Renal pelvis (tissue), 4 donors: ENCODE measurements around the gene PRDM2. TPM values are rescaled to one million over a fixed set of nuclear protein-coding genes. Genes with fewer than 3 reads are reported as not detected.

Experiments
- DNase-seq: peaks from one replicate; pipeline ENCODE4 v3.0.0-alpha.2; 2013
- polyA plus RNA-seq, 3 donors: library from polyadenylated mRNA; unstranded; fragments of 120-200 nt; gene quantifications; one replicate each; pipeline ENCODE4 v1.2.1, GENCODE V29; 2013; ENCODE audit not compliant: insufficient read length in 3 of 3

Gene PRDM2
- polyA plus RNA-seq, 3 donors, result 35.3 to 36.9 (median 36.4) TPM

DNA sequence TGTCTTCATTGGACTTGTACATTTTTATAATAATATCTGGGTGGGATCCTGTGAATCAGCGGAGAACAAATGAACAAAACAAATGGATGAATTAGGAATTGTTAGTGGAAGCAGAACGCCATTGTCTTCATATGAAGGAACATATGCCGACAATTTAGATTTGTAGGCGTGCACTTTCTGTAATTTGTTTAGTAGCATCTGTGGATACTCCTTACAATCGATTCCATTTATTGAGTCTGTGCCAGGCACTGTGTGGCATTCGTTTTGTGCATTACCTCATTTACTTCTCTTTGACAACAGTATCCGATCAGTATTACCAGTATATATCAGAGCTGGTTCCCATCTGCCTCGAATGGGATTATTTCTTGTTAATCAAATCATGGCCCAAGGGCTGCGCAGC, 61.9 kb downstream of the PRDM2 start:
- no peak for DNase-seq

DNA sequence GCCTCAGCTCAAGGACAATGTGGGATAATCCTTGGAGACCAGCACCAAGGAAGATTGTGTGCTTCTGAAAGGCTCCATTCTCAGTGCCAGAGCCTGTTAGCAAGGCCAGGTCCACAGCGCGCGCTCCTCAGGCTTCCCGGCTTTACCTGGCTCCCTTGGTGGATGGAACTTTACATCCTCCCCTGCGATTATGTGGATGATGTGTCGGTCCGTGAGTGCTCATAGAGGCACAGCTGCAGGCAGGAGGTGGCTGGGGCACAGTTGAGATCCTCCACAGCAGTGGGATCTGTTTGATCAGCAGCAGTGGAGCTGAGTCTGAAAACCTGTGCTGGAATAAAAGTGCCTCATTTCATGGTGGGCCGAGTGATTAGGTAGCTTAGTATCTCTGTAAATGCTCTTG, 62.7 kb downstream of the PRDM2 start:
- DNase-seq, result no peak

DNA sequence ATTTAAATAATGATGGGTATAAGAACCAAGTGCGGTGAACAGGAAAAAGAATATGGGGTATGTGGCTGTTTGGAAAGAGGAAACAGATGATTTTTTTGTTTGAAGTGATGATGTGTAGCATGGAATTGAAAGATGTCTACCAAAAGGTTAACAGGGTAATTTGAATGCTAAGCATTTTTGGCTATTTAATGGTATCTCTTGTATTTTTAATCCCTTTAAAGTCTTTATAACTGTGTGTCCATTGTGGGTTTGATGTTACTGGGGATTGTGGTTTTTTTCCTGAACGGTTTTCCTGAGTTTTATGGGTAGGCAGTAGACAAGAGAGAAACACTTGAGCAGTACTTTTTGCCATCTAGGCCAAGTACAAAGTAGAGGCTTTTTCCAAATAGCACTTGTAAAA, 63.2 kb downstream of the PRDM2 start:
- no peak for DNase-seq

DNA sequence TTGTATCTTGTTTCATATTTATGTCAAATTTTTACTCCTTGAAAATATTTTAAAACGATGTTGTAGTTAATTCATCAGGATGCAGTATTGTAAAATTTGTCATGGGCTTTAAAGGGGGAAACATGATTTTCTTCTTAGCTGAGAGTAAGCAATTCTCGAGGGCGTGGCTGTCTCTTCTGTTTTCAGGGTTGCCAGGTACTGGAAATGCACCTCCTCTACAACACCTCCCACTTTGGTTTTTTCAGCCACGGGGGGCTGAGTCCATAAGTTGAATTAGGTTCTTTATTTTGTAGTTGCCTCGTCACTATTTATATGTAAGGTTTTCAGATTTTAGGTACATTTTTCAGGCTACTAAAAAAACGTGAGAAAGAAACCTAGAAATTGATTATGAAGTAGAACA, 64.0 kb downstream of the PRDM2 start:
- no peak for DNase-seq

DNA sequence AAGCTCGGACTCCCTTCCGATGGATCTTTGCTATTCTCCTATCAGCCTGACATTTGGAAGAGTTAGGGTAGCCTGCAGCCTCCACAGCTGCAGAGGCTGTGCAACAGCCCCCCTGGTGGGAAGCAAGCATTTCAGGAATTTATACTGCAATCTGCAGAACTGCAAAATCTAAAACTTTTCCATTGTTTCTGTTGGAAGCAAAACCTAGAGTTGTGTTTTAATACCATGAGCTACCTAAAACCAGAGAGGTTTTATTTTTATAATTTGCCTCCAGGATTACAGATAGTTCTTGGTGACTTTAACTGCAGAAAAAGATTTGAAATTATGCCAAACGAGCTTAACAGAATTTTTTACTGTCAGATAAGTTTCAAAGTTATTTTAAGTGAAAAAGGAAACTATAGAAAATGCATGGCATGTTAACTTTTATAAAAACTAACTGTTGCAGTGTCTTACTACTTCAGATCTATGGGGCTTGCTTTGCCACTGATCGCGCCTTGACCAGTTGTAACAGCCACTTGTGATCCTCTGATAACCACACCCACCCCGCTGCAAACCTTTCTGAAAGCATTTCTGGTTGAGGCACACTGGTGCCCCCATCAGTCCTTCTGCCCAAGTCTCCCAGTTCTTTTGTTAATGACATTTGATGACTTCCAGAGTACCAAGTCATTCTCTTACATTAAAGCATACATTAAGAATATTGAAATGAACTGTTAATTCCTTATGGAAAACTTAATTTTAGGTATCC, 64.8 kb downstream of the PRDM2 start:
- DNase-seq, result no peak

DNA sequence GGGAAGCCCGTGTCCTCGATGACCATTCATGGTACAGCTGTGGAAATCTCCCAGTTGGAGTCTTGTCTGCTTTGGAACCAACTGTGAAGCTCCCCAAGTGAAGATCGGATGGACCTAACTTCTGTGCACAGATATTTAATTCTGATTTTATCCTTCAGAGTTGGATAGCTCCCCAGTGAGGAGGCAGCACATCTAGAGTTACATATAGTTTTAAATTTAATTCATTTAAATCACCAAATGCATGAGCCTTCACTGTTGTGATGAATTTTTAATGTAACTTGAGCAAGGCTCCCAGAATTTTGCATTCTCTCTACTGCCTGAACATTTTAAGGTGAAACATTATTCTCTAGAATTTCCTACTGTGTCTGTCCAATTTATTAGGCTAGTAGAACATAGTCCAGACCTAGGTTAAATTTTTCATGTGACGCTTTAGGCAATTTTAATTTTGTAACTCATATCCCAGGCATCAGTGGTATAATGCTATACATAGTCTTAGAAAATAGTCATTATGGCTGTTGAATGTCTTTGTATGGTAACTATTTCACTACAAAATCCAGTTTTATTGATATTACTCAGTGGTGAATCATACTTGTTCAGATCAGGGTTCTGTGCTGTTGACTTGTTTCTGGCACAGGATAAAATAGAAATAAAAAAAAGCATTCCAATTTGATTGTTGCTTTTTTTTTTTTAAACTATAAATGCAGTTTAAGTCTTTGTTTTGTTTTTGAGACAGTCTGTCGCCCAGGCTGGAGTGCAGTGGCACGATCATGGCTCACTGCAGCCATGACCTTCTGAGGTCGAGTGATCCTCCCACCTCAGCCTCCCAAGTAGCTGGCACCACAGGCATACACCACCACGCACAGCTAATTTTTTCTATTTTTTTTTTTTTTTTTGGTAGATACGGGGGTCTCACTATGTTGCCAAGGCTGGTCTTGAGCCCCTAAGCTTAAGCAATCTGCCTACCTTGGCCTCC, 66.9 kb downstream of the PRDM2 start:
- no peak for DNase-seq

DNA sequence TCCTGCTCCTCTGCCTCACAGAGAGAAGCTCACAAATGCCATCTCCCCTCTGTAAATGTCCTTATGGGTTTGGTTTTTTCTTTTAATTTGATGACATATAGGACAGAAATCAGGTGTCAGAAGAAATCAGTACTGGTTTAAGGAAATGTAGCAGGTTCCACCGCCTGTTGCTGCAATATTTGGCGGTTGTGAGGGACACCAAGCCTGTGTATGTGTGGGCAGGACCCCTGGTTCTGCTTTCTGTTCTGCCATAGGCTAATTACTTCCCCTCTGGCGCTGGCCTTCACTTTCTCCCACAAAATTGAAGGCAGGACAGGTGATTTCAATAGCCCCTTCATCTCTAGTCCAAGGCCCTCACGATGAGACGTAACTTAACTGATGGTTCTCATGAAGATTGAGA, 69.2 kb downstream of the PRDM2 start:
- no peak for DNase-seq

DNA sequence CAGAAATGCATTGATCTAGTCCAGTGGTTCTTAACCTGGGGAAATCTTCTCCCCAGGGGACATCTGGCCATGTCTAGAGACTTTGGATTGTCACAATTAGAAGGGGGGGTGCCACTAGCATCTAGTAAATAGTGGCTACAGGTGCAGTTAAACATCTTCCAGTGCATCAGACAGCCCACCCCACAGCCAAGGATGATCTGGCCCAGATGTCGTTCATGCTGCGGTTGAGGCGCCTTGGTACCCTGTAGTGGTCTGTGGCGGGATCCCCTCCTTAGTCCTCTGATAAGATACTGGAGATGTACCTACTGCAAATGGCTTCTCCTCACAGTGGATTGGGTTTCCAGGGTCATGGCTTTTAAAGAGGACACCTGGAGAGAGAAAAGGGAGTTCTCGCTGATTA, 69.8 kb downstream of the PRDM2 start:
- DNase-seq, result no peak

DNA sequence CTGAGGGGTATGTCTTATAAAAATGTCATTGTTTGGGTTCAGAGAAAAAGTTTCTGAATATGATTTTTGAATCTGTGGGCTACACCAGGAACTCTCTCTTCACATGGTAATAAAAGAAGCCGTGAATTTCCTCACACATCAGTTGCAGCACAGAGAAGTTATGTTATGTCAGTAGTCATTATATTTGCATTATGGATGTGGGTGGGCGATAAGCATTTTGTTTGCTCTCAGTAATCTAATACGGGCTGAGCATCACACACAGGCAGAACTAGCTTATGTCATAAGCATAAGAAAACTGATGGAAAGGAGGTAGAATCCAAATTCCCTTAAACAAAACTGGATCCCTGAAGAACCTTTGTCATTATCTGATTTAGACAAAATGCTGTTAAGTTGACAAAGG, 70.8 kb downstream of the PRDM2 start:
- DNase-seq, result no peak

DNA sequence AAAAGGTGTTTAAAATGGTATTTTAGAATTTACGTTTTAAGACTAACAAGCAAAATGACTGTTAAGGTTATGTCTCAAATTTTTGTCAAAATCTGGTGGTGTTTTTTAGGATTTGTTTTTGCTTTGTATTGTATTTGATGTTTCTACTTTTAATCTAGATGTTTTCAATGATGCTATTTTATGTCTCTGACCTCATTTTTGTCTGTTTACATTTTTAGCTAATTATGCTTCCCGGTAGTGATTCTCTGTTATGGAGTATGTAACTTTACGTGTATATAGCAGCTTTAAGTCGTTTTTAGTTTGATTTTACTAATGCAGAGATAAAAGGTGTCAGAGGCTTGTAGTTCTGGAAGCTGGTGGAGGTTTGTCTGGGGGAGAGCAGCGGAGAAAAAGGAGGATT, 71.8 kb downstream of the PRDM2 start:
- no peak for DNase-seq

DNA sequence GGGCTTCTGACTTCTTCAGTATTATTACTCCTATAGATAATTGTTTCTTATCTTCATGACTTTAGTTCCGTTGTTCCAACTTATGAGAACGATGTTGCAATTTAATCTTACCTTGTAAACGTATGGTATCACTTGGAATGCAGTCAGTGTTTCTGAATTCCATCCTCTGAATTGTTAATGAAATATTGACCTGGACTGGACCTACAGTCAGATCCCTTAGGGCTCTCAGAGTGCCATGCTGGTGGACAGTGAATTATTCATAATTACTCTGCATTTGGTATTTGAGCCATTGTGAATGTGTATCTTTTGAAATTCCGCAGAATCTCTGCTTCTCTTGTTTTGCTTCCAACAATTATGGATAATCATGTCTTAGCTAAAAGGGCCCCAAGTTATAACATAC, 72.3 kb downstream of the PRDM2 start:
- no peak for DNase-seq

DNA sequence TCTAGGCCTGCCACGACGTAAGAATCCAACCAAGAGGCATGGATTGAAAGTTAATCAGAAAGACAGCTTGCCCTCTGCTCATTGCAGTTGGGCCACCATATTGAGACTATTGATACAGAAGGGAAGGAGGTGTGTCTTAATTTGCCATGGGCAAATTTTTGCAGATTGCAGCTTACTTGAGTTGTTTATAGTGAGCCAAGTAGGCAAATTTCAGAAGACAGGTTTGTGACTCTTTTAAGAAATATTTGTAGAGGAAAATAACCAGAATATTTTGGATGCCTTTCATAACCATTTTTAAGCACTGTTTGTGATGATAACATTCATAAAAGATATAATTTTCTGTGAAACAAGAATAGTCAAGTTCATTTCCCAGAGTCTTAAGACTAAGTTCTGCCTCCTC, 74.1 kb downstream of the PRDM2 start:
- DNase-seq, result no peak

DNA sequence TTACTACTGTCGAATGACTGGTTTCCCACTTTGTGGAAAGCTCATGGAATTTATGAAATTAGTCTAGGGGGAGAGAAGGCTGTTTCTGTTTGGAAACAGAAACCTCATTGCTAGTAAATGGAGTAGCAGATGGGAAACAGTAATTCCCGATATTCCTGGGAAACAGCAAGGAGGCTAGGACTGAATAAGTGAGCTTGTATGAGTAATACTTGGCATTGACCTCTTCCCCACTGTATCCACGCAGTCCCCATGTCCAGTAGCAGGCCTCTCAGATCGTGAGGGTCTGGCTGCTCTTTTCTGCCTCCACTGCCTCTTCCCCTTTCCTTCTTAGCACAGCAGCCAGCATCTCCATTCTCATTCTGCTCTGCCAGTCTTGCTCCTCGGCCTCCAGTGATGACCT, 75.5 kb downstream of the PRDM2 start:
- no peak for DNase-seq

DNA sequence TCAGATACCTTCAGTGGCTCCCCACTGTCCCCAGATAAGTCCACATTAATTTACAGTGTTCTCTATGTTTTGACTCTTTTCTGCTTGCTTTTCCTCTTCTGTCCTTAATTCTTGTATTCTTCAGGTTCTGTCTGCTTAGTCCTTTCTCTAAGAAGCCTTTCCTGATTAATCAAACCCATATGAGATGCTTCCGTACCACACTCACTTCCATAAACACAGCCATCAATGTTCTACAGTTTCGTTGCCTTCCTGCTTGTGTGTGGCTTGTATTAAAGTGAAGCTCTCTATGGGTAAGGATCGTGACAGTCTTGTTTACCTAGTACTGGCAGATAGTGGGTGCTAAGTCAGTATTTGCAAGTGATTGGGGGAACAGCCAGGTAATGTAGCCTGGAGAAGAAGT, 75.9 kb downstream of the PRDM2 start:
- DNase-seq, result no peak

DNA sequence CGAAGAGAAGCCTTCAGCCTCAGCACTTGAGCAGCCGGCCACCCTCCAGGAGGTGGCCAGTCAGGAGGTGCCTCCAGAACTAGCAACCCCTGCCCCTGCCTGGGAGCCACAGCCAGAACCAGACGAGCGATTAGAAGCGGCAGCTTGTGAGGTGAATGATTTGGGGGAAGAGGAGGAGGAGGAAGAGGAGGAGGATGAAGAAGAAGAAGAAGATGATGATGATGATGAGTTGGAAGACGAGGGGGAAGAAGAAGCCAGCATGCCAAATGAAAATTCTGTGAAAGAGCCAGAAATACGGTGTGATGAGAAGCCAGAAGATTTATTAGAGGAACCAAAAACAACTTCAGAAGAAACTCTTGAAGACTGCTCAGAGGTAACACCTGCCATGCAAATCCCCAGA, 78.4 kb downstream of the PRDM2 start:
- DNase-seq, result no peak

DNA sequence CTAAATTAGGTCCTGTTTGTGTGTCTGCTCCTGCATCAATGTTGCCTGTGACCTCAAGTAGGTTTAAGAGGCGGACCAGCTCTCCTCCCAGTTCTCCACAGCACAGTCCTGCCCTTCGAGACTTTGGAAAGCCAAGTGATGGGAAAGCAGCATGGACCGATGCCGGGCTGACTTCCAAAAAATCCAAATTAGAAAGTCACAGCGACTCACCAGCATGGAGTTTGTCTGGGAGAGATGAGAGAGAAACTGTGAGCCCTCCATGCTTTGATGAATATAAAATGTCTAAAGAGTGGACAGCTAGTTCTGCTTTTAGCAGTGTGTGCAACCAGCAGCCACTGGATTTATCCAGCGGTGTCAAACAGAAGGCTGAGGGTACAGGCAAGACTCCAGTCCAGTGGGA, 79.9 kb downstream of the PRDM2 start:
- no peak for DNase-seq

DNA sequence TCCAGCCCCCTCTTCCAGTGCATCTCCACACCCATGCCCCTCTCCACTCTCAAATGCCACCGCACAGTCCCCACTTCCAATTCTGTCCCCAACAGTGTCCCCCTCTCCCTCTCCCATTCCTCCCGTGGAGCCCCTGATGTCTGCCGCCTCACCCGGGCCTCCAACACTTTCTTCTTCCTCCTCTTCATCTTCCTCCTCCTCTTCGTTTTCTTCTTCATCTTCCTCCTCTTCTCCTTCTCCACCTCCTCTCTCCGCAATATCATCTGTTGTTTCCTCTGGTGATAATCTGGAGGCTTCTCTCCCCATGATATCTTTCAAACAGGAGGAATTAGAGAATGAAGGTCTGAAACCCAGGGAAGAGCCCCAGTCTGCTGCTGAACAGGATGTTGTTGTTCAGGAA, 80.8 kb downstream of the PRDM2 start:
- DNase-seq, result no peak

DNA sequence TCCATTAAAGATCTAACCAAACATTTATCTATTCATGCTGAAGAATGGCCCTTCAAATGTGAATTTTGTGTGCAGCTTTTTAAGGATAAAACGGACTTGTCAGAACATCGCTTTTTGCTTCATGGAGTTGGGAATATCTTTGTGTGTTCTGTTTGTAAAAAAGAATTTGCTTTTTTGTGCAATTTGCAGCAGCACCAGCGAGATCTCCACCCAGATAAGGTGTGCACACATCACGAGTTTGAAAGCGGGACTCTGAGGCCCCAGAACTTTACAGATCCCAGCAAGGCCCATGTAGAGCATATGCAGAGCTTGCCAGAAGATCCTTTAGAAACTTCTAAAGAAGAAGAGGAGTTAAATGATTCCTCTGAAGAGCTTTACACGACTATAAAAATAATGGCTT, 81.2 kb downstream of the PRDM2 start:
- no peak for DNase-seq

DNA sequence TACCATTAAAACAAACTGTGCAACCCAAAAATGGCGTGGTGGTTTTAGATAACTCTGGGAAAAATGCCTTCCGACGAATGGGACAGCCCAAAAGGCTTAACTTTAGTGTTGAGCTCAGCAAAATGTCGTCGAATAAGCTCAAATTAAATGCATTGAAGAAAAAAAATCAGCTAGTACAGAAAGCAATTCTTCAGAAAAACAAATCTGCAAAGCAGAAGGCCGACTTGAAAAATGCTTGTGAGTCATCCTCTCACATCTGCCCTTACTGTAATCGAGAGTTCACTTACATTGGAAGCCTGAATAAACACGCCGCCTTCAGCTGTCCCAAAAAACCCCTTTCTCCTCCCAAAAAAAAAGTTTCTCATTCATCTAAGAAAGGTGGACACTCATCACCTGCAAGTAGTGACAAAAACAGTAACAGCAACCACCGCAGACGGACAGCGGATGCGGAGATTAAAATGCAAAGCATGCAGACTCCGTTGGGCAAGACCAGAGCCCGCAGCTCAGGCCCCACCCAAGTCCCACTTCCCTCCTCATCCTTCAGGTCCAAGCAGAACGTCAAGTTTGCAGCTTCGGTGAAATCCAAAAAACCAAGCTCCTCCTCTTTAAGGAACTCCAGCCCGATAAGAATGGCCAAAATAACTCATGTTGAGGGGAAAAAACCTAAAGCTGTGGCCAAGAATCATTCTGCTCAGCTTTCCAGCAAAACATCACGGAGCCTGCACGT, 82.1 kb downstream of the PRDM2 start:
- no peak for DNase-seq

DNA sequence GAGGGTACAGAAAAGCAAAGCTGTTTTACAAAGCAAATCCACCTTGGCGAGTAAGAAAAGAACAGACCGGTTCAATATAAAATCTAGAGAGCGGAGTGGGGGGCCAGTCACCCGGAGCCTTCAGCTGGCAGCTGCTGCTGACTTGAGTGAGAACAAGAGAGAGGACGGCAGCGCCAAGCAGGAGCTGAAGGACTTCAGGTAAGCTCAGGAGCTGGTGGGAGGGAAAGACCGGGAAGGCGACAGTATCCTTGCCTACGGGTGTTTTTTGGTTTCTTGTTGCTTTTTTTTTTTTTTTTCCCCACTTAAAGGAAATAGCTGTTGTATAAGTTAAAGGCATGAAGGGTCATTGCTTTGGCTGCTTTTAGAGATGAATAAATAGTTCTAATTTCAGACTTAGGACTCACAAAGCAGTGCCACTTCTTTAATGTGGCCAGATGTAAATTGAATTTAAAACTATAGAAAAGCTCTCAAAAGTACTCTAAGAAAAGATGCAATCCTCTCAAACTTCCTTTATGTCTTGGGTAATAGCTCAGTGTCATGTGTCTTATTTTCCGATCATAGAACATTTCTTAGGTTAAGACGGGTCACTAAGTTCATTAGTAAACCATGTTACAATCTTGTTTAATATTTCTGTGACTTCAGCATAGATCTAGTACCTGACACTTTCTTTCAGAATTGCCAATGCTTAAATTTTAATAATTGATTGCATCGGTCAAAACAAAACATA, 82.8 kb downstream of the PRDM2 start:
- DNase-seq, result no peak

DNA sequence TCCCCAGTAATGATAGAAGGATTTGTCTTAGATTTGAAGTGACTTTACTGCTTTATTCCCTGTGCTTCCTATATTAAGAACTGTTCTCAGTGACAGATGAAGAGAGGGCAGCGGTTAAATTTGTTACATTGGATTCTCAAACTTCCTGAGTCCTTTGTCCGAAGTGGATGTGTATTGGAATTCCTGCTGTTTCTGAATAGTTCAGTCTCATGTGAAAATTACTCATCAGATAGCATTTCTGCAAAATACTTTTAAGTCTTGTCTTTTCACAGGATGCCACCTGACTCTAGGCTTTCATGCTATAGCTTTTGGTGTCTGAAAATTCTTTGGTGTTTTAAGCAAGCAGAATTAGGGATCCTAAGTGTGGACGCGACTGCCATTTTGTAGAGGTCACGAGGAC, 83.6 kb downstream of the PRDM2 start:
- DNase-seq, result no peak

DNA sequence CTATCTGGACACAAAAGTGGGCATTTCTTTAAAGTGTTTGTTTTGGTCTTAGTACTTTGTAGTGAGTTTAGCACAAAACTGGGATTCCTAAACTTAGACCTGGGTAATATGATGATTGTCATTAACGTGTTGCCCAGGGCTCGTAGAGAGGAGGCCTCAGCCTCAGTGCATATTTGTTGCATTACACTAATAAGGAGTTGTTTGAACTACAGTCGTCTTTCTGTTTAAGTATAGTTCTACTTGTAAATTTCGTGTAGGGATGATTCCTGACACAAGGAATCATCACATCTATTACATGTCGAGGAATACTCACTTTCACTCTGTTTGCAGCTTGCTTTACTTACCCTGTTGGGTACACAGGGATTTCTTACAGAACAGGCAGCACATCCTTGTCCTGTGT, 85.0 kb downstream of the PRDM2 start:
- DNase-seq, result no peak
